ENCODE data around the gene CR1. TPM values are rescaled to one million over a fixed set of nuclear protein-coding genes. Genes with fewer than 3 reads are reported as not detected.
"Not testable (repeated sequence)": the region's sequence is repeated elsewhere in the genome, so short reads cannot be mapped to it uniquely, and the experiment has no call there.

Gene CR1
- total and polyA plus RNA-seq, 9 of the 15 experiments (the other 6 are each of a cell fraction or from before 2014, with no cell fraction given), result 0.07 to 0.47 (median 0.18) TPM

- H3K27ac ChIP-seq (ENCODE audit: extremely low read depth, low read depth, low read length); BruUV-seq (replicated peaks); H3K79me2 ChIP-seq (ENCODE audit: control insufficient read depth, insufficient read depth, low read length); FAIRE-seq; ATAC-seq; intact Hi-C loops (cut with micrococcal nuclease); H3K9ac ChIP-seq (ENCODE audit: insufficient read depth in 1 of 2, low read depth in 2 of 2, low read length in 2 of 2); H3K4me3 ChIP-seq; DNase-seq (ENCODE audit: extremely low read depth in 1 of 4, low spot score in 3 of 4); H3K9me3 ChIP-seq (replicated peaks; ENCODE audit: control insufficient read depth, insufficient read depth, low read depth, low read length); H3K27me3 ChIP-seq (ENCODE audit: control insufficient read depth in 2 of 2, insufficient read depth in 2 of 2, low read length in 2 of 2); H4K20me1 ChIP-seq (replicated peaks; ENCODE audit: control insufficient read depth, insufficient read depth, low read length); CTCF ChIA-PET (ENCODE audit: low intra/inter-chr PET ratio); H3K36me3 ChIP-seq (ENCODE audit: control insufficient read depth, insufficient read depth, low read length); in situ Hi-C loops (cut with MboI); H3K9me1 ChIP-seq (ENCODE audit: control insufficient read depth, insufficient read depth, low read length); H3K4me2 ChIP-seq (ENCODE audit: insufficient read depth, low read length): not testable (repeated sequence)
- 80% methylated on average over 12 of the region's 12 CpGs for WGBS (ENCODE audit: insufficient coverage, low coverage, missing lambda C conversion rate)
- 0 out of 2 replicates have a peak, but pooled peaks have one; percentile 10 for TF ChIP-seq BCOR (IDR thresholded peaks at IDR 0.05)
- Histone ChIP-seq H2AFZ (ENCODE audit: low read depth, low read length) (peak overlapping the region; percentile 24; the same call in 1 of the 2 replicates), H3K4me1 (replicated peaks in 1 of 2; ENCODE audit: control insufficient read depth in 2 of 2, insufficient read depth in 2 of 2, low read length in 2 of 2) (peaks cover 8 to 38% of the 10 kb centered on the region in 2 experiments; a peak in 3 of 5 replicates)
- POLR2A ChIA-PET, result interaction anchor here (0.9 to 1.6 kb wide), 2 partner anchors 12 to 16 kb away, joined by 3 to 4 read pairs; partner anchors contain the start of gene CR1L
These were observed 137.8 kb downstream of the CR1 start for GRCh38 chr1:207633699-207634289.

GRCh38 chr1:207634293-207634692, 138.3 kb downstream of the CR1 start:
- intact Hi-C loops (cut with micrococcal nuclease); H3K4me3 ChIP-seq; H3K36me3 ChIP-seq (ENCODE audit: control insufficient read depth, insufficient read depth, low read length); H3K9me3 ChIP-seq (replicated peaks; ENCODE audit: control insufficient read depth, insufficient read depth, low read depth, low read length); in situ Hi-C loops (cut with MboI); FAIRE-seq; H3K9me1 ChIP-seq (ENCODE audit: control insufficient read depth, insufficient read depth, low read length); ATAC-seq; H3K9ac ChIP-seq (ENCODE audit: insufficient read depth in 1 of 2, low read depth in 2 of 2, low read length in 2 of 2); H4K20me1 ChIP-seq (replicated peaks; ENCODE audit: control insufficient read depth, insufficient read depth, low read length); BruUV-seq (replicated peaks); DNase-seq (ENCODE audit: extremely low read depth in 1 of 4, low spot score in 3 of 4); CTCF ChIA-PET (ENCODE audit: low intra/inter-chr PET ratio); H3K79me2 ChIP-seq (ENCODE audit: control insufficient read depth, insufficient read depth, low read length); H3K27me3 ChIP-seq (ENCODE audit: control insufficient read depth in 2 of 2, insufficient read depth in 2 of 2, low read length in 2 of 2); H3K4me2 ChIP-seq (ENCODE audit: insufficient read depth, low read length): not testable (repeated sequence)
- Histone ChIP-seq H2AFZ (ENCODE audit: low read depth, low read length) (peak overlapping the region; percentile 87), H3K27ac (ENCODE audit: extremely low read depth, low read depth, low read length) (peak overlapping the region; percentile 15; the same call in 1 of the 3 replicates), H3K4me1 (replicated peaks in 1 of 2; ENCODE audit: control insufficient read depth in 2 of 2, insufficient read depth in 2 of 2, low read length in 2 of 2) (peaks cover 5 to 33% of the 10 kb centered on the region in 2 experiments; a peak in 3 of 5 replicates)
- WGBS (ENCODE audit: insufficient coverage, low coverage, missing lambda C conversion rate), result 76% methylated on average over 5 of the region's 6 CpGs
- POLR2A ChIA-PET, result interaction anchor here (1.6 kb wide), 1 partner anchor 11 kb away, joined by 4 read pairs; the partner anchor contains the start of gene CR1L
